ENCODE data around the gene HASPIN. TPM values are rescaled to one million over a fixed set of nuclear protein-coding genes. Genes with fewer than 3 reads are reported as not detected.
A peak's percentile ranks its signal among the peaks of the same experiment; 100 is the strongest.
"Not testable (repeated sequence)": the region's sequence is repeated elsewhere in the genome, so short reads cannot be mapped to it uniquely, and the experiment has no call there.

HASPIN gene
- polyA plus RNA-seq, 2 donors, result 0.41 to 1.3 TPM

DNA sequence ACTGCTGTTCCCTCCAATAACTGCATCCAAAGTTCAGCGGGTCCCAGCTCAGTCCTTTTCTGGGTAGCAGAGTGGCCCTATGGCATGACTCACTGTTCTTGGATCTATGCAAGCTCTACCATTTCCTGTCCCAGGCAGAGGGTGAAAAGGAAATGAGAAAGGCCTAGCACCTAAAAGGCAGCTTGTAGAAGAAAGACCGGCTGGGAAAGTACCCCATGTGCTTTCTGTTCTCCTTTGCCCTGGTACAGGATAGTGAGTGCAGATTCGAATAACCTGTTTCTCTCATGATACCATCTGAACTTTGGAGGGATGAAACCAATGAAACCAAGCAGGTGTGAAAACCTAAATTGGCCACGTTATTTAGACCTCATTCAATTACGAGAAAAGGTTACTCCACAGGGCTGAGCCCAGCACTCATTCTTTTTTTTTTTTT is 12.7 kb upstream of the HASPIN start:
- H3K27ac ChIP-seq (ENCODE audit: low read depth in 2 of 2, low read length in 1 of 2), result no peak overlapping the region
- 62 to 65% methylated on average over 5 of the region's 5 CpGs for WGBS, 2 donors

GRCh38 chr17:3712811-3713463 is 10.8 kb upstream of the HASPIN start:
- H3K27me3 ChIP-seq (ENCODE audit: control insufficient read depth in 1 of 2, insufficient read depth in 2 of 2, low read length in 2 of 2), result no peaks in the 10 kb centered on the region
- H3K4me3 ChIP-seq (ENCODE audit: low read depth in 1 of 2, low read length in 2 of 2), result no peak overlapping the region
- H3K4me1 ChIP-seq (ENCODE audit: control insufficient read depth in 2 of 2, insufficient read depth in 2 of 2, low read length in 1 of 2), result no peaks in the 10 kb centered on the region
- 76 to 77% methylated on average over 13 of the region's 13 CpGs for WGBS, 2 donors
- H3K36me3 ChIP-seq (ENCODE audit: control insufficient read depth in 2 of 2, insufficient read depth in 2 of 2, low read length in 1 of 2), result peaks cover 9 to 12% of the 10 kb centered on the region in 2 donors
- H3K27ac ChIP-seq (ENCODE audit: low read depth in 2 of 2, low read length in 1 of 2), result no peak overlapping the region
- no peaks in the 10 kb centered on the region for H3K9me3 ChIP-seq (ENCODE audit: control insufficient read depth in 2 of 2, insufficient read depth in 1 of 2, low read depth in 1 of 2, low read length in 1 of 2)

More for the DNA sequence above, 12.7 kb upstream of the HASPIN start:
- H3K9me3 ChIP-seq (ENCODE audit: control insufficient read depth in 2 of 2, insufficient read depth in 1 of 2, low read depth in 1 of 2, low read length in 1 of 2), result no peaks in the 10 kb centered on the region
- H3K36me3 ChIP-seq (ENCODE audit: control insufficient read depth in 2 of 2, insufficient read depth in 2 of 2, low read length in 1 of 2), result peaks cover 4 to 6% of the 10 kb centered on the region in 2 donors
- no peak overlapping the region for H3K4me3 ChIP-seq (ENCODE audit: low read depth in 1 of 2, low read length in 2 of 2)
- no peaks in the 10 kb centered on the region for H3K27me3 ChIP-seq (ENCODE audit: control insufficient read depth in 1 of 2, insufficient read depth in 2 of 2, low read length in 2 of 2)
- H3K4me1 ChIP-seq (ENCODE audit: control insufficient read depth in 2 of 2, insufficient read depth in 2 of 2, low read length in 1 of 2), result no peaks in the 10 kb centered on the region

- no peaks in the 10 kb centered on the region for H3K27me3 ChIP-seq (ENCODE audit: control insufficient read depth in 1 of 2, insufficient read depth in 2 of 2, low read length in 2 of 2)
- H3K36me3 ChIP-seq (ENCODE audit: control insufficient read depth in 2 of 2, insufficient read depth in 2 of 2, low read length in 1 of 2), result peaks cover 9 to 12% of the 10 kb centered on the region in 2 donors
- 88 to 94% methylated on average over 8 of the region's 8 CpGs for WGBS, 2 donors
- H3K4me1 ChIP-seq (ENCODE audit: control insufficient read depth in 2 of 2, insufficient read depth in 2 of 2, low read length in 1 of 2), result no peaks in the 10 kb centered on the region
- no peak overlapping the region for H3K4me3 ChIP-seq (ENCODE audit: low read depth in 1 of 2, low read length in 2 of 2)
- H3K27ac ChIP-seq (ENCODE audit: low read depth in 2 of 2, low read length in 1 of 2), result no peak overlapping the region
- H3K9me3 ChIP-seq (ENCODE audit: control insufficient read depth in 2 of 2, insufficient read depth in 1 of 2, low read depth in 1 of 2, low read length in 1 of 2), result no peaks in the 10 kb centered on the region
Measured at GRCh38 chr17:3715296-3715695, 8.4 kb upstream of the HASPIN start.

DNA sequence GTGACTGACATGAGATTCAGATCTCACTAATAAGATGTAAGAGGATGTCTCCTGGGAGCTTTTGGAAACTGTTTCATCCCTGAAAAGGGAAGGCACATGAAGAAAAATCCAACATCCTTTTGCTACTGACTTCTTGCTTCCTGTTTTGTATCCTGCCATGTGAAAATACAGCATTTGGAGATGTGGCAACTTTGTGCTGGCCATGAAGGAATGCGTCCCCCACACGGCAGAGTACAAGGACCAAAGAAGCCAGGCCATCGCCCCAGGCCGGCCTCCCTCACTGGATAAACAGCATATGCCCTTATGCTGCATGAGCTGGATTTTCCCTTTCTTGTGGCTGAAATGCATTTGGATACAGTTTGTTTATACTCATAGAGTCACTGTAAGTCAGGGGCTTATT is 5.5 kb upstream of the HASPIN start:
- WGBS, 2 donors, result 86 to 90% methylated on average over 4 of the region's 4 CpGs
- H3K27ac ChIP-seq (ENCODE audit: low read depth in 2 of 2, low read length in 1 of 2), result no peak overlapping the region
- H3K4me3 ChIP-seq (ENCODE audit: low read depth in 1 of 2, low read length in 2 of 2), result no peak overlapping the region
- peaks cover 0 to 3% of the 10 kb centered on the region in 2 donors for H3K4me1 ChIP-seq (ENCODE audit: control insufficient read depth in 2 of 2, insufficient read depth in 2 of 2, low read length in 1 of 2)
- H3K27me3 ChIP-seq (ENCODE audit: control insufficient read depth in 1 of 2, insufficient read depth in 2 of 2, low read length in 2 of 2), result no peaks in the 10 kb centered on the region
- no peaks in the 10 kb centered on the region for H3K9me3 ChIP-seq (ENCODE audit: control insufficient read depth in 2 of 2, insufficient read depth in 1 of 2, low read depth in 1 of 2, low read length in 1 of 2)
- H3K36me3 ChIP-seq (ENCODE audit: control insufficient read depth in 2 of 2, insufficient read depth in 2 of 2, low read length in 1 of 2), result peaks cover 9% of the 10 kb centered on the region in 2 donors

GRCh38 chr17:3719265-3719664 is 4.4 kb upstream of the HASPIN start:
- Histone ChIP-seq H3K36me3 (ENCODE audit: control insufficient read depth in 2 of 2, insufficient read depth in 2 of 2, low read length in 1 of 2) (peaks cover 9% of the 10 kb centered on the region in 2 donors), H3K27me3 (ENCODE audit: control insufficient read depth in 1 of 2, insufficient read depth in 2 of 2, low read length in 2 of 2) (no peaks in the 10 kb centered on the region), H3K27ac (ENCODE audit: low read depth in 2 of 2, low read length in 1 of 2) (no peak overlapping the region), H3K4me3 (ENCODE audit: low read depth in 1 of 2, low read length in 2 of 2) (no peak overlapping the region), H3K9me3 (ENCODE audit: control insufficient read depth in 2 of 2, insufficient read depth in 1 of 2, low read depth in 1 of 2, low read length in 1 of 2) (no peaks in the 10 kb centered on the region), H3K4me1 (ENCODE audit: control insufficient read depth in 2 of 2, insufficient read depth in 2 of 2, low read length in 1 of 2) (peaks cover 0 to 5% of the 10 kb centered on the region in 2 donors)

GRCh38 chr17:3722716-3723115 is 987 bp upstream of the HASPIN start:
- no peaks in the 10 kb centered on the region for H3K36me3 ChIP-seq (ENCODE audit: control insufficient read depth in 2 of 2, insufficient read depth in 2 of 2, low read length in 1 of 2)
- peak overlapping the region; percentile 85 for H3K4me3 ChIP-seq (ENCODE audit: low read depth in 1 of 2, low read length in 2 of 2)
- 25 to 29% methylated on average over 6 of the region's 6 CpGs for WGBS, 2 donors
- no peaks in the 10 kb centered on the region for H3K27me3 ChIP-seq (ENCODE audit: control insufficient read depth in 1 of 2, insufficient read depth in 2 of 2, low read length in 2 of 2)
- no peaks in the 10 kb centered on the region for H3K9me3 ChIP-seq (ENCODE audit: control insufficient read depth in 2 of 2, insufficient read depth in 1 of 2, low read depth in 1 of 2, low read length in 1 of 2)
- H3K27ac ChIP-seq (ENCODE audit: low read depth in 2 of 2, low read length in 1 of 2), result peak overlapping the region in 1 of 2 donors; percentile 40
- peaks cover 0 to 7% of the 10 kb centered on the region in 2 donors for H3K4me1 ChIP-seq (ENCODE audit: control insufficient read depth in 2 of 2, insufficient read depth in 2 of 2, low read length in 1 of 2)

GRCh38 chr17:3723188-3723555 is 531 bp upstream of the HASPIN start:
- peak overlapping the region; percentile 91 to 93 for H3K27ac ChIP-seq (ENCODE audit: low read depth in 2 of 2, low read length in 1 of 2)
- H3K36me3 ChIP-seq (ENCODE audit: control insufficient read depth in 2 of 2, insufficient read depth in 2 of 2, low read length in 1 of 2), result no peaks in the 10 kb centered on the region
- no peaks in the 10 kb centered on the region for H3K9me3 ChIP-seq (ENCODE audit: control insufficient read depth in 2 of 2, insufficient read depth in 1 of 2, low read depth in 1 of 2, low read length in 1 of 2)
- whole genome bisulfite sequencing, 2 donors, result 2% methylated on average over 13 of the region's 13 CpGs
- H3K27me3 ChIP-seq (ENCODE audit: control insufficient read depth in 1 of 2, insufficient read depth in 2 of 2, low read length in 2 of 2), result no peaks in the 10 kb centered on the region
- H3K4me3 ChIP-seq (ENCODE audit: low read depth in 1 of 2, low read length in 2 of 2), result peak overlapping the region; percentile 85
- H3K4me1 ChIP-seq (ENCODE audit: control insufficient read depth in 2 of 2, insufficient read depth in 2 of 2, low read length in 1 of 2), result peaks cover 0 to 7% of the 10 kb centered on the region in 2 donors

DNA sequence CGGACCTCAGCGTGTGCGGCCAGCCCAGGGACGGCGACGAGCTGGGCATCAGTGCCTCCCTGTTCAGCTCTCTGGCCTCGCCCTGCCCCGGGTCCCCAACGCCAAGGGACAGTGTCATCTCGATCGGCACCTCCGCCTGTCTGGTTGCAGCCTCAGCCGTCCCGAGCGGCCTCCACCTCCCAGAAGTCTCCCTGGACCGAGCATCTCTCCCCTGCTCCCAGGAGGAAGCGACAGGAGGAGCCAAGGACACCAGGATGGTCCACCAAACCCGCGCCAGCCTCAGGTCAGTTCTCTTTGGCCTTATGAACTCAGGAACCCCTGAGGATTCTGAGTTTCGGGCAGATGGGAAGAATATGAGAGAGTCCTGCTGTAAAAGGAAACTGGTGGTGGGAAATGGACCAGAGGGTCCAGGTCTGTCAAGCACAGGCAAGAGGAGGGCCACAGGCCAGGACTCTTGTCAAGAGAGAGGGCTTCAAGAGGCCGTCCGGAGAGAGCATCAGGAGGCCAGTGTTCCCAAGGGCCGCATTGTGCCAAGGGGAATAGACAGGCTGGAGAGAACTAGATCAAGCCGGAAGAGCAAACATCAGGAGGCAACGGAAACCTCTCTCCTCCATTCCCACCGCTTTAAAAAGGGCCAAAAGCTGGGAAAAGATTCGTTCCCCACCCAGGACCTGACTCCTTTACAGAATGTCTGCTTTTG is 825 bp downstream of the HASPIN start:
- WGBS, 2 donors, result 17 to 20% methylated on average over 21 to 27 of the region's 27 CpGs
- Histone ChIP-seq H3K27ac (ENCODE audit: low read depth in 2 of 2, low read length in 1 of 2) (no peak overlapping the region), H3K9me3 (ENCODE audit: control insufficient read depth in 2 of 2, insufficient read depth in 1 of 2, low read depth in 1 of 2, low read length in 1 of 2) (no peaks in the 10 kb centered on the region)

GRCh38 chr17:3727041-3727440 is 3.3 kb downstream of the HASPIN start:
- Histone ChIP-seq H3K36me3 (ENCODE audit: control insufficient read depth in 2 of 2, insufficient read depth in 2 of 2, low read length in 1 of 2) (no peaks in the 10 kb centered on the region), H3K27me3 (ENCODE audit: control insufficient read depth in 1 of 2, insufficient read depth in 2 of 2, low read length in 2 of 2) (no peaks in the 10 kb centered on the region), H3K9me3 (ENCODE audit: control insufficient read depth in 2 of 2, insufficient read depth in 1 of 2, low read depth in 1 of 2, low read length in 1 of 2) (no peaks in the 10 kb centered on the region), H3K4me3 (ENCODE audit: low read depth in 1 of 2, low read length in 2 of 2) (no peak overlapping the region), H3K4me1 (ENCODE audit: control insufficient read depth in 2 of 2, insufficient read depth in 2 of 2, low read length in 1 of 2) (peaks cover 0 to 7% of the 10 kb centered on the region in 2 donors), H3K27ac (ENCODE audit: low read depth in 2 of 2, low read length in 1 of 2) (no peak overlapping the region)
- WGBS, 2 donors, result 50 to 67% methylated on average over 2 of the region's 2 CpGs

More for the DNA sequence above, 825 bp downstream of the HASPIN start:
- Histone ChIP-seq H3K4me3 (ENCODE audit: low read depth in 1 of 2, low read length in 2 of 2) (peak overlapping the region; percentile 85), H3K4me1 (ENCODE audit: control insufficient read depth in 2 of 2, insufficient read depth in 2 of 2, low read length in 1 of 2) (peaks cover 0 to 7% of the 10 kb centered on the region in 2 donors), H3K36me3 (ENCODE audit: control insufficient read depth in 2 of 2, insufficient read depth in 2 of 2, low read length in 1 of 2) (no peaks in the 10 kb centered on the region), H3K27me3 (ENCODE audit: control insufficient read depth in 1 of 2, insufficient read depth in 2 of 2, low read length in 2 of 2) (no peaks in the 10 kb centered on the region)

GRCh38 chr17:3728099-3728498 is 4.4 kb downstream of the HASPIN start:
- not testable (repeated sequence) for H3K36me3 ChIP-seq (ENCODE audit: control insufficient read depth in 2 of 2, insufficient read depth in 2 of 2, low read length in 1 of 2); H3K27ac ChIP-seq (ENCODE audit: low read depth in 2 of 2, low read length in 1 of 2); H3K9me3 ChIP-seq (ENCODE audit: control insufficient read depth in 2 of 2, insufficient read depth in 1 of 2, low read depth in 1 of 2, low read length in 1 of 2); H3K4me1 ChIP-seq (ENCODE audit: control insufficient read depth in 2 of 2, insufficient read depth in 2 of 2, low read length in 1 of 2); H3K4me3 ChIP-seq (ENCODE audit: low read depth in 1 of 2, low read length in 2 of 2); H3K27me3 ChIP-seq (ENCODE audit: control insufficient read depth in 1 of 2, insufficient read depth in 2 of 2, low read length in 2 of 2)
- 96 to 99% methylated on average over 3 of the region's 3 CpGs for WGBS, 2 donors

All from esophagus (tissue), 2 donors.